Breast epithelium (tissue), 4 donors: ENCODE data around the gene BCL6. TPM values are rescaled to one million over a fixed set of nuclear protein-coding genes. Genes with fewer than 3 reads are reported as not detected.

ENCODE experiments used
- DNase-seq, 2 donors: peaks; one replicate each; pipeline ENCODE4 v3.0.0-alpha.2; 2019; ENCODE audit warnings: low spot score in 2 of 2
- H3K27ac ChIP-seq, 2 donors: fragments of 200-600 bp; sonication (generic) in 1 of 2; one replicate each; pipeline ENCODE4 v1.5.1; 2016 to 2019; ENCODE audit warnings: mild to moderate bottlenecking in 1 of 2
- H3K27me3 ChIP-seq, 2 donors: fragments of 200-600 bp; sonication (generic) in 1 of 2; one replicate each; pipeline versions ENCODE4 v1.5.1 to v1.6.0; 2017 to 2019; ENCODE audit warnings: control low read depth in 1 of 2, mild to moderate bottlenecking in 1 of 2
- H3K36me3 ChIP-seq: fragments of 200-600 bp; one replicate; pipeline ENCODE4 v1.5.1; 2019
- H3K4me1 ChIP-seq, 2 donors: fragments of 200-600 bp; sonication (generic); one replicate each; pipeline ENCODE4 v1.5.1; 2016 to 2019; ENCODE audit warnings: control low read depth in 1 of 2
- H3K4me3 ChIP-seq, 3 donors: fragments of 200-600 bp; sonication (generic); 1 replicate in 2 of 3; 2 replicates in 1 of 3; pipeline ENCODE4 v1.5.1; 2016 to 2019; ENCODE audit warnings: mild to moderate bottlenecking in 3 of 3, moderate library complexity in 2 of 3
- H3K9me3 ChIP-seq, 2 donors: fragments of 200-600 bp; sonication (generic) in 1 of 2; one replicate each; pipeline ENCODE4 v1.5.1; 2016 to 2019; ENCODE audit warnings: control low read depth in 1 of 2
- POLR2A ChIP-seq: fragments of 450-650 bp; IDR thresholded peaks from one replicate; pipeline ENCODE4 v1.6.1; 2016; ENCODE audit warnings: antibody characterized with exemption, mild to moderate bottlenecking, moderate library complexity
- POLR2AphosphoS5 ChIP-seq, 3 donors: sonication (generic); formaldehyde crosslinking; IDR thresholded peaks; one replicate each; pipeline ENCODE4 v1.6.1; 2017; ENCODE audit warnings: antibody characterized with exemption in 3 of 3
- intact Hi-C: fragments of 100-400 bp; cut with DNase I; formaldehyde crosslinking; loops from one replicate; pipeline ENCODE4 v1.15.1; 2023; ENCODE audit warnings: low total_unique reads
- total RNA-seq, 3 donors: library from RNA; depleted of rRNA; stranded (reverse); fragments of >200 nt; gene quantifications; one replicate each; pipeline ENCODE4 v1.1.0, GENCODE V29; 2016
- TF ChIP-seq, protein P1 (sequence below), 3 donors: fragments of 450-650 bp; IDR thresholded peaks; one replicate each; pipeline ENCODE4 v1.5.1; 2016 to 2017; ENCODE audit warnings: antibody characterized with exemption in 3 of 3, mild to moderate bottlenecking in 3 of 3, moderate library complexity in 3 of 3

The BCL6 gene
- total RNA-seq, 3 donors from 2014 or later = 281 to 346 (median 283) TPM

GRCh38 chr3:187735837-187736236, 9.4 kb downstream of the BCL6 start:
- H3K27ac ChIP-seq = peak overlapping the region; percentile 99
- intact Hi-C loops = no loop called here
- H3K36me3 ChIP-seq = no peaks in the 10 kb centered on the region
- H3K27me3 ChIP-seq = no peaks in the 10 kb centered on the region
- TF ChIP-seq POLR2AphosphoS5 (IDR thresholded peaks at IDR 0.05) (no peak), POLR2A (no peak)
- TF ChIP-seq, protein P1, sequence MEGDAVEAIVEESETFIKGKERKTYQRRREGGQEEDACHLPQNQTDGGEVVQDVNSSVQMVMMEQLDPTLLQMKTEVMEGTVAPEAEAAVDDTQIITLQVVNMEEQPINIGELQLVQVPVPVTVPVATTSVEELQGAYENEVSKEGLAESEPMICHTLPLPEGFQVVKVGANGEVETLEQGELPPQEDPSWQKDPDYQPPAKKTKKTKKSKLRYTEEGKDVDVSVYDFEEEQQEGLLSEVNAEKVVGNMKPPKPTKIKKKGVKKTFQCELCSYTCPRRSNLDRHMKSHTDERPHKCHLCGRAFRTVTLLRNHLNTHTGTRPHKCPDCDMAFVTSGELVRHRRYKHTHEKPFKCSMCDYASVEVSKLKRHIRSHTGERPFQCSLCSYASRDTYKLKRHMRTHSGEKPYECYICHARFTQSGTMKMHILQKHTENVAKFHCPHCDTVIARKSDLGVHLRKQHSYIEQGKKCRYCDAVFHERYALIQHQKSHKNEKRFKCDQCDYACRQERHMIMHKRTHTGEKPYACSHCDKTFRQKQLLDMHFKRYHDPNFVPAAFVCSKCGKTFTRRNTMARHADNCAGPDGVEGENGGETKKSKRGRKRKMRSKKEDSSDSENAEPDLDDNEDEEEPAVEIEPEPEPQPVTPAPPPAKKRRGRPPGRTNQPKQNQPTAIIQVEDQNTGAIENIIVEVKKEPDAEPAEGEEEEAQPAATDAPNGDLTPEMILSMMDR (IDR thresholded peaks at IDR 0.05) = no peak
- H3K4me3 ChIP-seq = peak overlapping the region in 2 of 3 donors; percentile 64 to 73
- DNase-seq = peak in 1 of 2 donors; percentile 29
- peaks cover 5 to 14% of the 10 kb centered on the region in 2 donors for H3K4me1 ChIP-seq
- H3K9me3 ChIP-seq = no peaks in the 10 kb centered on the region

GRCh38 chr3:187735383-187735782, 9.9 kb downstream of the BCL6 start:
- peaks cover 4% of the 10 kb centered on the region for H3K36me3 ChIP-seq
- H3K9me3 ChIP-seq = no peaks in the 10 kb centered on the region
- H3K27ac ChIP-seq = peak overlapping the region; percentile 99
- H3K4me3 ChIP-seq = peak overlapping the region in 1 of 3 donors; percentile 73
- DNase-seq = no peak
- H3K27me3 ChIP-seq = no peaks in the 10 kb centered on the region
- intact Hi-C loops = no loop called here
- peaks cover 5 to 14% of the 10 kb centered on the region in 2 donors for H3K4me1 ChIP-seq
- TF ChIP-seq, protein P1 (IDR thresholded peaks at IDR 0.05) = no peak
- TF ChIP-seq POLR2A (no peak), POLR2AphosphoS5 (IDR thresholded peaks at IDR 0.05) (no peak)

DNA sequence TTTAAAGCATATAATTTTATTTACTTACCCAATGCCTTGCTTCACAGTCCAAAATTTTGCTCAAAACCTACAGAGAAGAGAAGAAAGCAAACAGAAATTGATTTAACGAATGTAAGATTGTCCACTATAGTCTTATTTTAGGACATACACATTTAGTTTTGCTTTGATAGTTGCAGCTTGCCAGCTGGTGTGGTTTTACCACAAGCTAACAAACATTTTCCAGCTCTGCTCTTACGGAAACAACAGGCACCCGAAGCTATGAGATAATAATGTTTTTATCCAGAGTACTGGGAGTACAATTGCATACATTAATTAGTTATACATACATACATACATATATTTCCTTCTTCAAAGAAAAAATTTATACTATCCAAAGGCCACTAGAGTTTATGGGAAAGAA, 10.4 kb downstream of the BCL6 start:
- Histone ChIP-seq H3K4me1 (peaks cover 5 to 14% of the 10 kb centered on the region in 2 donors), H3K27ac (peak overlapping the region; percentile 78 to 99), H3K27me3 (no peaks in the 10 kb centered on the region), H3K9me3 (no peaks in the 10 kb centered on the region), H3K4me3 (peak overlapping the region in 1 of 3 donors; percentile 73), H3K36me3 (peaks cover 10% of the 10 kb centered on the region)
- DNase-seq = no peak
- TF ChIP-seq POLR2AphosphoS5 (IDR thresholded peaks at IDR 0.05) (no peak), POLR2A (no peak)
- TF ChIP-seq, protein P1 (IDR thresholded peaks at IDR 0.05) = no peak
- intact Hi-C loops = no loop called here

GRCh38 chr3:187733371-187733770, 11.9 kb downstream of the BCL6 start:
- DNase-seq = no peak
- Histone ChIP-seq H3K4me3 (peak overlapping the region in 1 of 3 donors; percentile 5), H3K4me1 (peaks cover 5 to 14% of the 10 kb centered on the region in 2 donors), H3K27ac (peak overlapping the region; percentile 61 to 78), H3K27me3 (no peaks in the 10 kb centered on the region), H3K9me3 (no peaks in the 10 kb centered on the region), H3K36me3 (peaks cover 17% of the 10 kb centered on the region)
- intact Hi-C loops = no loop called here
- TF ChIP-seq POLR2AphosphoS5 (IDR thresholded peaks at IDR 0.05) (peak in 2 of 3 donors; percentile 43 to 56), POLR2A (no peak)

- no peaks in the 10 kb centered on the region for H3K9me3 ChIP-seq
- H3K36me3 ChIP-seq = peaks cover 29% of the 10 kb centered on the region
- no peaks in the 10 kb centered on the region for H3K27me3 ChIP-seq
These were observed 15.7 kb downstream of the BCL6 start for GRCh38 chr3:187729598-187729997.

DNA sequence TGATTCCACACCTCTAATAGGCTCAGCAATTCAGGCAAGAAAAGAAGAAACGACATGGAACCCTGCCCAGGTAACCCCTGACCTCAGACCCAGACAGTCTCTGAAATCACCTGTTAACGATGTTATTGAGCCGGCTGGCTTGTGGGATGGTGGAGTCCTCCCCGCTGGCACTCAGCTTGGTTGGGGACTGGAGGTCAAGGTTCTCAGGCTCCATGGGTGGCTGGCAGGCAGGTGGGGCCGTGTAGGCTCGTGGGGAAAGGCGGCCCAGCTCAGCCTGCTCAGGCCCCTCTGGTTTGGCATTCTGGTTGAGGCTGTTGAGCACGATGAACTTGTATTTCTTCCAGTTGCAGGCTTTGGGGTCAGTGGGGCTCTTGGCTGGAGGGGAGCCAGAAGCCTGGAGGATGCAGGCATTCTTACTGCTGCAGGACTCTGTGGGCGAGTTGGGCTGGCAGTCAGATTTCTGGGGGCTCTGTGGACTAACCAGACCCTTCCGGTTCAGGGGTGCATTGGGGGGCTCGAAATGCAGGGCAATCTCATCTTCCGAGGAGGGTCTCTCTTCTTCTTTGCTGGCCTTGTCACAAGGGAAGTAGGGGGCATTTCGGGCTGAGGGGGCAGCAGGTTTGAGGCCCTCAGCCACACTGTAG, 16.2 kb downstream of the BCL6 start:
- Histone ChIP-seq H3K36me3 (peaks cover 34% of the 10 kb centered on the region), H3K4me3 (peak overlapping the region in 1 of 3 donors; percentile 17)
- intact Hi-C loops = no loop called here

More at GRCh38 chr3:187729598-187729997, 15.7 kb downstream of the BCL6 start:
- H3K27ac ChIP-seq = peak overlapping the region in 1 of 2 donors; percentile 80
- intact Hi-C loops = no loop called here
- no peak for DNase-seq
- no peak for TF ChIP-seq POLR2AphosphoS5 (IDR thresholded peaks at IDR 0.05)
- no peaks in the 10 kb centered on the region for H3K4me1 ChIP-seq
- H3K4me3 ChIP-seq = no peak overlapping the region

More for the DNA sequence above, 16.2 kb downstream of the BCL6 start:
- H3K9me3 ChIP-seq = no peaks in the 10 kb centered on the region
- DNase-seq = no peak
- no peaks in the 10 kb centered on the region for H3K4me1 ChIP-seq
- H3K27me3 ChIP-seq = no peaks in the 10 kb centered on the region
- H3K27ac ChIP-seq = peak overlapping the region; percentile 55 to 80
- TF ChIP-seq POLR2AphosphoS5 (IDR thresholded peaks at IDR 0.05) (peak in 1 of 3 donors; percentile 7), POLR2A (no peak)
